ENCODE data around the gene CLDN34.

- TF ChIP-seq CTCF (IDR thresholded peaks at IDR 0.05; ENCODE audit: insufficient read depth, low read length, poor library complexity, severe bottlenecking) (no peak), EZH2phosphoT487 (conservative IDR thresholded peaks at IDR 0.05; ENCODE audit: low read length) (no peak)
Measured at GRCh38 chrX:9958183-9958582, 9.0 kb upstream of the CLDN34 start.
